DMS 273 (cell line): ENCODE results near the gene WAC.
"Not testable (repeated sequence)": the region's sequence is repeated elsewhere in the genome, so short reads cannot be mapped to it uniquely, and the experiment has no call there.

ENCODE experiments used
- DNase-seq: peaks from one replicate; lab custom pipeline; 2025; ENCODE audit not compliant: unreplicated experiment; lab: John Stamatoyannopoulos, UW

WAC gene

DNA sequence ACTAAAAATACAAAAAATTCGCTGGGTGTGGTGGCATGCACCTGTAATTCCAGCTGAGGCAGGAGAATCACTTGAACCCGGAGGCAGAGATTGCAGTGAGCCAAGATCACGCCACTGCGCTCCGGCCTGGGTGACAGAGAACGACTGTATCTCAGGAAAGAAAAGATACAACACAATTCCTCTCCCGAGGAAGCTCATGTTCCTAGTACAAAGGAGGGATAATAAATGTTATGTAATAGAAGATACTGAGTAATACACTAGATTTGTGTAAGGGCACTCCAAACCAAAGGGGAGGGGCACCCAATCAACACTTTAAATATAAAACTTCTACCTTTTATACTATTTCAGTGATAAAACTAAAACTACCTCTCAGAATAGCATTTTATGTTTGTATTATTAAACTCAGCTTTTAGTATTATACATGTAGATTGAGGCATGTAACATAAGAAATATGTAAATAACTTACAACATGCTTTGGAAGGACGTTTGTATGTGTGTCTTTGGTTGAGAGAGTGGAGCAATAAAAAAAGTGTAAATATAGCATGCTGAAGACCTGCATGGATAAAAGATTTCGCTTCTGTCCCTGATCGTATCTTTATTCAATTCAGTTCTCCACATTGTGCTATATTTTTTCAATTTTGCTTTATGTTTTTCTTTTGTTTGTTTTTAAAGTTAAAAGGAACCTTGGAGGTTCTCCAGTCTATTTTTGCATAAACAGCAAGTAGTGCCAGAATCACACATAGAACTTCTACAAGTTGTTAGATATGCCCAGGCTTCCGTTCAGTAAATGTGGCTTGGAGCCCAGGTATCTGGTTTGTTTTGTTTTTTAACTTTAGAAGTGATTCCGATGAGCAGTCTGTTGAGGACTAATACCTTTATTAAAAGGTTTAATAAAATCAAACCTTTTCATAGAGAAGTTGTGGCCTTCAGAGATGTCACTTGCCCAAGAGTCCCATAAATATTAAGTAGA is 71.9 kb downstream of the WAC start:
- no peak for DNase-seq

DNA sequence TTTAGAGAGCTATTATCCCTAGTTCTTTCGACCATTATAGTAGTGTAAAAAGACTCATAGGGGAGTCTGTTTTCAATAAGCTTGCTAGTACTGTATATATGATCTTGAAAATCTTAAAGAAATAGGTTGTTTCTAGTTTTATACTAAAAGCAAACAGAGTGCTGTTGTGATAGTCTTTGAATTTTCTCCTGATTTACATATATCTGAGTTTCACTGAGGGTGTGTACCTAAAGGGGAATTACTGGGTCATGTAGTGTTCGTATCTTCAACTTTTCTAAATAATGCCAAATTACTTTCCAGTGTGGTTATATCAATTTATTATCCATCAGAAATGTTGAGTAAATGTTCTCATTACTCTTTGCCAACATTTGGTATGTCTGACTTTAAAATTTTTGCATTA is 73.7 kb downstream of the WAC start:
- DNase-seq: no peak

DNA sequence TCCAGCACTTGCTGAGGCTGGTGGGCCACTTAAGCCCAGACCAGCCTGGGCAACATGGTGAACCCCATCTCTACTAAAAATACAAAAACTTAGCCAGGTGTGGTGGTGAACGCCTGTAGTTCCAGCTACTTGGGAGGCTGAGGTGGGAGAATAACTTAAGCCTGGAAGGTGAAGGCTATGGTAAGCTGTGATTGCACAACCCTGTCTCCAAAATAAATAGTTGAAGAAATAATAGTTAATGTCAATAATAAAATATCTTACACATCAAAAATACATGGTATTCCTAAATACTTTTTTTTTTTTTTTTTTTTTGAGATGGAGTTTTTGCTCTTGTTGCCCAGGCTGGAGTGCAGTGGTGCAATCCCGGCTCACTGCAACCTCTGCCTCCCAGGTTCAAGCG is 76.7 kb downstream of the WAC start:
- not testable (repeated sequence) for DNase-seq

DNA sequence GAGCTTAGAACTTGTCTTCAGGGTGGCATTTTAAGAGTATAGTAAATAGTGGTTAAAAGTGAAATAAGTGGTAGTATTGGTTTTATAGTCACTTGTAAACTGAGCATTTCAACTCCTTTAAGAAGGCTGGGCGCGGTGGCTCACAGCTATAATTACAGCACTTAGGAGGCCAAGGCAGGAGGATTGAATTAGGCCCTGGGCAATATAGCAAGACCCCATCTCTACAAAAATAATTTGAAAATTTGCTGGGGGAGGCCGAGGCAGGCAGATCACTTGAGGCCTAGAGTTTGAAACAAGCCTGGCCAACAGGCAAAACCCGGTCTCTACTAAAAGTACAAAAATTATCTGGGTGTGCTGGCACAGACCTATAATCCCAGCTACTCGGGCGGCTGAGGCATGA is 80.0 kb downstream of the WAC start:
- no peak for DNase-seq

DNA sequence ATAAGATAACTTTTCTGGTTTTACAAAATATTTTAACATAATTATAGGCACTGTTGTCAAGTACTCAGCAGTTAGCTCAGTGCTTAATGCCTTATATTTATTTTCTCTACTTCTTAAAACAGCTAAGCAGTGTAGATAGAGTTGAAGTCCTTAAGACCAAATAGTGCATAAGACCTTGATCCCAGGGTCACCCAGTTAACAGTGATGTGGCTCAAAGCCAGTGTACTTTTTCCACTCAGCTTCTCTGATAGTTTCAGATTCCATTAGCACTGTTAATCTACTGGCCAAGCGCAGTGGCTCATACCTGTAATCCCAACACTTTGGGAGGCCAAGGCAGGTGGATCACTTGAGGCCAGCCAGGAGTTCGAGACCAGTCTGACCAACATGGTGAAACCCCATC is 83.6 kb downstream of the WAC start:
- no peak for DNase-seq

DNA sequence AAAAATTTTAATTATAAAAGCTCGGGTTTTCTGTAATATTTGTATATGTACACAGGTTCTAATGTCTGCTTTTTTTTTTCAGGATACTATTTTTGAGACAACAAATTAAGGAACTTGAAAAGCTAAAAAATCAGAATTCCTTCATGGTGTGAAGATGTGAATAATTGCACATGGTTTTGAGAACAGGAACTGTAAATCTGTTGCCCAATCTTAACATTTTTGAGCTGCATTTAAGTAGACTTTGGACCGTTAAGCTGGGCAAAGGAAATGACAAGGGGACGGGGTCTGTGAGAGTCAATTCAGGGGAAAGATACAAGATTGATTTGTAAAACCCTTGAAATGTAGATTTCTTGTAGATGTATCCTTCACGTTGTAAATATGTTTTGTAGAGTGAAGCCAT is 86.5 kb downstream of the WAC start:
- DNase-seq: no peak

DNA sequence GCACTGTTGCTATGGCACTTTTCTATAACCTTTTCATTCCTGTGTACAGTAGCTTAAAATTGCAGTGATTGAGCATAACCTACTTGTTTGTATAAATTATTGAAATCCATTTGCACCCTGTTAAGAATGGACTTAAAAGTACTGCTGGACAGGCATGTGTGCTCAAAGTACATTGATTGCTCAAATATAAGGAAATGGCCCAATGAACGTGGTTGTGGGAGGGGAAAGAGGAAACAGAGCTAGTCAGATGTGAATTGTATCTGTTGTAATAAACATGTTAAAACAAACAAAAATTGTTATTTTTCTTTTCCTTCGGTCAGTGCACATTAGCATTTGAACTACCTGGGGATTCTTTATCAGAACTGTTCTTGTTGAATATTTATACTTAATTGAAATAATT is 87.3 kb downstream of the WAC start:
- no peak for DNase-seq

DNA sequence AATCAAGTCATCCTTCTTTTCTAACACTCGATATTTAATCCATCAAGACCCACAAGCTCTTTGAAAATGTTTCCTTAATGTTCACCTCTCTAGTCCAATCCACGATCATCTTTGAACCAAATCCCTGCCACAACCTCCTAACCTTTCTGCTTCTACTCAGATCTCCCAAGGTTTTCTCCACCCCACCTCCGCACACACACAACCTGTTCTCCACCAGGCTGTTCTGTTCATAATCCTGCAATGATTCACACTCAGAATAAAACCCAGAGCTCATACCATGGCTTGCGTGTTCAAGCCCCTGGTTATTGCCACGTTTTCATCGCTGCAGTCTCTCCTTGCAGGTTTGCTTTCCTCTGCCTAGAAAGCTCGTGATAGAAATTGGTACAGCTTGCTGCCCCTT is 90.6 kb downstream of the WAC start:
- no peak for DNase-seq

DNA sequence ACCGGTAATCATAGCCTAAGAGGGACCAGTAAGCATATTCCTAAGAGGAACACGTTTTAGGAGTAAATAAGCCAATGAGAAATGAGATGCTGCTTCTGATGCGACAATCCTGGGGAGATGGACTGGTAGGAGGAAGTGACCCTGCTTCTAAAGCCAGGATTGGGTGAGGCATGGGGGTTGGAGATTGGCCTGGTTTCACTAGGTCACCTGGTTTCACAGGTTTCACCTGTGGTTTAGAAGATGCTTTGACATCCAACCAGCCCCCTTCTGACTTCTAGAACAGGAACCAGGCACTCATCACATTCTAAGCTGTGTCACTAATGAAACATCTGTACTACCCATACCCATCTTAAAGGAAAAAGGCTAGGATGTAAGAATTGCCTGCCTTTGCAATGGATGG is 91.4 kb downstream of the WAC start:
- no peak for DNase-seq

DNA sequence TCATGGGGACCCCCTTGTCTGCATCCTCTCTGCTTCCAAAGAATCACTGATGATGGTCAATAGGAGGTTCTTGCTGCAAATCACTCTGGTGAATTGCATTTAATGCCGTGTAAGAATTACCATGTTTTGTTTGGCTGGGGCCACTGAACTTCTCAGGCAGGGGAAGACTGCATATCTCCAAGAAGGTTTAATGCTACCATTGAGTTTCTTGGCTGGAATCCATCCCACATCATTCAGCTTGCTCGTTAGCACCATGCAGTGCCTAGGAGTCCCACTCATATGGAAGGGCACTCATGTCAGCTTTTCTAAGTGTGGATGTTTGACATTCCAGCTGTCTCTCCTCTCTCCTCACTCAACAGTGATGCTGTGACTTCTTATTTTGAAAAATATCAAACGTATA is 94.2 kb downstream of the WAC start:
- DNase-seq: no peak

DNA sequence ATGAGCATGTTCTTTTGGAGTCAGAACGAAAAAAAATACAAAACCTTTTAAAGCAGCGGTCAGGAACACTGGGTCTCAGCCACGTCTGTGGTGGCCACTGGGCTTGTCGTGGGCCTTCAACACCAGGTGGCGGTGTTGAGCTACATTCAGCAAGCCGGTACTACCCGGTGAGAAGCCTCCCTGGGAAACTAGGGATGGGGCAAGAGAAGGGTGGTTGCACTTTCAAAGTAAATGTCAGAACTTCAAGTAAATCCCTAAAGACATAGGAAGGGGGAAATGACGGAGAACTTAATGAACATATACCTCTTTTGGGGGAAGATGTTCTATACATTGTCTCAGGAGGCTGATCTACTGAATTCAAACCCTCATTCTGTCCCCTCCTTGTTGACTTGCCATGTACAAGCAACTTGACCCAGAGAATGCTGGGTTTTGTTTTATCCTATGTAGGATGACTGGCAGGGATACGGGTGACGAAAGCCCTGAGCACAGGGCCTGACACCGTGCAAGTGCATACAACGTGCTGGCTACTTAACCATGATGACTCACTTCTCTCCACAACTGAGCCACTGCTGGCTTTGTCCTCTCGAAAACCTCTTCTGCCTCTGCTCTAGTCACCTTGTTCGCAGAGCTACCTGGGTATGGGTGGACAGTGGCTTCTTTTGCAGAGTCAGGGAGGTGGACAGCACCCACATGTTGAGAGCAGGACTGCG is 95.4 kb downstream of the WAC start:
- DNase-seq: peak; percentile 79

DNA sequence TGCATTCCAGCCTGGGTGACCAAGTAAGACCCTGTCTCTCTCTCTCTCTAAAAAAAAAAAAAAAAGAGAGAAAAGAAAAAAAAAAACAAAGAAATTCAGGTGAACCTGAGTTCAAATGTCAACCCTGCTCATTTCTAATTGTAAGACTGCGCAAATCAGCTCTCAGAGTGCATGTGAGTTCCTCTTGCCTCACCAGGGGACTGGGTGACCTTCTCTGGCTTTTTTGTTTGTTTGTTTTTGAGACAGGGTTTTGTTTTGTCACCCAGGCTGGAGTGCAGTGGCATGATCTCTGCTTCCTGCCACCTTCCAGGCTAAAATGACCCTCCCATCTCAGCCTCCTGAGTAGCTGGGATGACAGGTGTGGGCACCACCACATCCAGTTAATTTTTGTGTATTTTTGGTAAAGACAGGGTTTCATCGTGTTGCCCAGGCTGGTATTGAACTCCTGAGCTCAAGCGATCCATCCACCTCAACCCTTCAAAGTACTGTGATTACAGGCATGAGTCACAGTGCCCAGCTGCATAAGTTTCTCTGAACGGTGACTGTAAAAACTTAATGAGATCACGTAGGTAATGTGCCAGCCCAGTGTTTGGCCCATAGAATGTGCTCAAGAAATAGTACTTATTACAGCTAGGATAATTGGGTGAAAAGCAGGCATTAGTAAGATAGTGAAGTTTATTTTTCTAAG is 99.1 kb downstream of the WAC start:
- DNase-seq: no peak

DNA sequence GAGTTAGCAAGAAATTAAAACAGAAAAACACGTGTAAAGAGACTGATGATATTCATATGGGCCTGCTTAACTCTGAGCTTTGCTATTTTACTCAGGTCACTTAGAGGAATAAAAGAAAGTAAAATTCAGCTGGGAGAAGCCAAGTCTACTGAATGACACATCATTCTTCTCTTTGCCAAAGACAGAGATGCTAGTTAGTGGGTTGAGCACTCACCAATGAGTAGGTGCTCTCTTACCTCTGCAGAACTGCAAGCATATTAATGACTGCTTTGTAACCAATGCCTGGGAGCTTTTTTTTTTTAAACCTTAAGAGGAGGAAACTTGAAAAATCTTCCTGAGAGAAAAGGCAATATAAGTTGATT is 99.6 kb downstream of the WAC start:
- no peak for DNase-seq

DNA sequence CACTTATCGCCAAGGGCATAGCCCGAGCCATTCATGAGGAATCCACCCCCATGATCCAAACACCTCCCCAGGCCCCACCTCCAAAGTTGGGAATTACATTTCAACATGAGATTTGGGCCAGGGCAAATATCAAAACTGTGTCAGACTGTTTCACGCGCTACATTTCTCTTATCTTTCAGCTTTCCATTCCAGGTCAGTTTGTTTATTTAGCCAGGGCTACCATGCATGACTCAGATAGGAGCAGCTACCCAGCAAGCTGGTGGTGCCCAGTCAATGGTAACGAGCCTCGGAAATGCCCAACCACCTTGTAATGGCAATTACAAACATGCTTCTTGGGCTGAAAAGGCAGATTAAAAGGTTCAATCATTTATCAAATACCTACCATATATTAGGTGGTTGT is 100.8 kb downstream of the WAC start:
- no peak for DNase-seq

DNA sequence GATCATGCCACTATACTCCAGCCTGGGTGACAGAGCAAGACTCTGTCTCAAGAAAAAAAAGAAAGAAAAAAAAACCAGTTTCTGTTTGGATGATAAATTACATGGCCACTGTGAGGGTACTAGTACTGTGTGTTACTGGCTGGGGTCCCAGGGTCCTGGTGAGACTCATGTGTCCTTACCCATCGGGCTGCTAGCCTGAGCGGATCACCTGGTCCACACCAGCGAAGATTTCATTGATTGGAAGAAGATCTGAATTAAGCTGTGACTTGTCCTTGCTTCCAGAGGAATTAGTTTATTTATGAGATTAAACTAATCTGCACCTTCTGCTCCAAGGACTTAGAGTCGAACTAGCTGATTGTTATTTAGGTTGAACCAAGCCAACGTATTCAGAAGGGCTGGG is 104.4 kb downstream of the WAC start:
- no peak for DNase-seq

DNA sequence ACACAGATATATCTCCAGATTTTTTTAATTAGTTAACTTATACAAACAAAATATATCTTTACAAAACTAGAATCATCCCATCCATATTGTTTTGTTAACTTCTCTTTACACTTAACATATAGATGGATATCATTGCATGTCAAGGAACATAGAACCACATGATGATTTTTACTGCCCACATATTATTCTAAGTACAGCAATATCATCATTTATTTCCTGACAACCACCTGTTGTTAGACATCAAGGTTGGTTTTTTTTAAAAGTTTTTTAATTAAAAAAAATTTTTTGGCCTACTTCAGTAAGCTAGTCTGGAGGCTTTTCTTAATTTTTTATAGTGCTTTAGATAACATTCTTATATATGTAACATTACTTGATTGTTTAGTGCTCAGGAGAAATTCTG is 105.5 kb downstream of the WAC start:
- no peak for DNase-seq

DNA sequence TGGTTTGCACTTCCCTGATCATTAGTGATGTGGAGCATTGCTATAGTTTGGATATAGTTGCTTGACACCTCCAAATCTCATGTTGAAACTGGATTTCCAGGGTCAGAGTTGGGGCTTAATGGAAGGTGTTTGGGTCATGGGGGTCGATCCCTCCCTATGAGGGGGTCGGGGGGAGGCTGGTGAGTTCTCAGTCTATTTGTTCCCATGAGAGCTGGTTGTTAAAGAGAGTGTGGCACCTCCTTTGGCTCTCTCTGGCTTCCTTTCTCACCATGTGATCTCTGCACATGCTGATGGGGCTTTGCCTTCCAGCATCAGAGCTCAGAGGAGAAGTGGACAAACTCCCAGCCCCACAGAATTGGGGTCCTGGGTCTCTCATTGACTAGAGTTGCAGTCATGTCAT is 107.6 kb downstream of the WAC start:
- DNase-seq: no peak

DNA sequence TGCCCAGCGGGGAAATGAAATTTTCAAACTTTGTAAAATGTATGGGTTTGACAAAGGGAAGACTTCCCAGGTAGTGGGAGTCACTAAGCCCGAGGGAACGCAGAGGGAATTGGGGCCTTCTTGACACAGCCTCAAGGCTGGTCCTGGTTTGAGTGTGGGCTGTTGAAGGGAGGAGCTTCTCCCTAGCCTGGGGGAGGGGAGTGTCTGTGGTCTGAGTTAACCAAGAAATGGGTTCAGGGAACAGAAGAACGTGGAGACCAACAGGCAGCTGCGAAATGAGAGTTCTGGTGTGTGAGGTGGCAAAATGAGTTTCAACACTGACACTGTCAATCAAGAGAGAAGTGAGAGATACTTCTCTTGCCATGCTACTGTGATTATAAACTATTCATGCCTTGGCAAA is 111.7 kb downstream of the WAC start:
- no peak for DNase-seq

DNA sequence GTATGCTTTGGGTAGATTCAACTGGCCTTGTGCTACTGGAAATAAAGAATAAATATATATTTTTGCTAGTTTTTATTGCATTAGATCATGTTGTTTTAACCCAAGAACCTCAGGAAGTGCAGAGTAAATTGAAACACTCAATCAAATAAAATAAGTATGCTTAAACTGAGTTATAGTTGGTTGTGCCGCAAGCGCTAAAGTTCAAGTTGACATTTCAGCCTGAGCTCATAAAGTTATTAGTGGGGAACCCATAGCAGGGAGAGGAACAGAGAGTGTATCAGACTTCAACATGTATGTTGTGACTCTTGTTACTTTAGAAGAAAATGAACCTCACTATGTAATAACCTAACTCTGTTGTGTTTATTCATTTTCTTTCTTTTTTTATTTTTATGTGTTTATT is 119.2 kb downstream of the WAC start:
- DNase-seq: no peak

DNA sequence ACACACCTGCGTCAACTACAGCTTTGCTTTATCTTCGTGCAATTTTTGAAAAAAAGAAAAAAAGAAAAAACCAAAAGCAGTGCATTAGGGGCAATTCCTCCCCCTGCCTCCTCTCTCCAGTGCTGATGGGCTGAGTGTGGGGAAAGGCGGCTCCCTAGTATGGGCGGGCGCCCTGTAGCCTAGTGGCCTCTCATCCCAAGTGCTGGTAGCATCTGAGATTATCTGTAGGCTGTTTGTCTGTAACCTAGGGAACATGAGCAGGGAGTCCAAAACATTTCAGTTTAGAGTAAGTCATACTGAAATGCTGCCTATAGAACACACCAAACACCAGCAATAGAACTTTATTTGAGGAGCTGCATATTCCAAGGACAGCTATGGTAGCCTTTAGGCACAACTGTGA is 119.8 kb downstream of the WAC start:
- DNase-seq: no peak

DNA sequence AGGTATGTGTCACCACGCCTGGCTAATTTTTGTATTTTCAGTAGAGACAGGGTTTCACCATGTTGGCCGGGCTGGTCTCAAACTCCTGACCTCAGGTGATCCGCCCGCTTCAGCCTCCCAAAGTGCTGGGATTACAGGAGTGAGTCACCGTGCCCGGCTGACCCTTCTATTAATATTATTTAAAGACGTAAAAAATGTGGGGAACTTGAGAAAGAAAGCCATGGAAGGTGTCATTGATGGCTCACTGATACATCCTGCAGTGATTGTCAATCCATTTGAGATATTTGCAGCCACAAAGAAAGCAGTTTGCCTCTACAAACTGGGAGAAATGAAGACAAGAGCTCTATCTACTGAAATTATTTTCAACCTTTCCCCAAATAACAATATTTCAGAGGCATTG is 125.9 kb downstream of the WAC start:
- not testable (repeated sequence) for DNase-seq

DNA sequence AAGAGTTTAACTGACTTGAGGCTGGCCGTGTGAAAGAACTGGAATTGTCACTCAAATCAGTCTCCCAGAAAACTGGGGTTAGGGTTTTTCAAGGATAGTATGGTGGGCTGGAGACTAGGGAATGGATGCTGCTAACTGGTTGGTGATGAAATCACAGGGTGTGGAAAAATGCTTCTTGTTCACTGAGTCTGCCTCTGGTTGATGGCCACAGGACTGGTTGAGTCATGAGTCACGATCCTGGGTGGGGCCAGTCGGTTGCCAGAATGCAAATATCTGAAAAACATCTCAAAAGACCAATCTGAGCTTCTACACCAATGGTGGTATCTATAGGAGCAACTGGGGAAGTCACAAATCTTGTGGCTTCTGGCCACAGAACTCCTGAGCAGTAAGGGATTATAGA is 128.1 kb downstream of the WAC start:
- DNase-seq: no peak
